GM13977 (cell line): ENCODE measurements around the gene RNU6-1.

Source experiments
- DNase-seq: peaks from one replicate; pipeline ENCODE4 v3.0.0; 2012; ENCODE audit warnings: low spot score
- CTCF ChIP-seq: IDR thresholded peaks from 2 replicates; pipeline ENCODE4 v1.5.1; 2012; ENCODE audit warnings: mild to moderate bottlenecking, control low read depth; ENCODE audit not compliant: insufficient read depth; ENCODE audit errors: extremely low read depth, missing control alignments
- in situ Hi-C: fragments of 300-500 bp; cut with MboI; formaldehyde crosslinking; loops from one replicate; pipeline ENCODE4 v1.12.0; 2022; ENCODE audit warnings: low sequenced_read_pairs, low pct_unique_long_range_greater_than_20kb, mixed read lengths, inconsistent platforms; ENCODE audit not compliant: unreplicated experiment

RNU6-1 gene

GRCh38 chr15:67850994-67851571 lies 11.2 kb upstream of the RNU6-1 start:
- DNase-seq: no peak
- no peak for TF ChIP-seq CTCF
- in situ Hi-C loops: no loop called here

GRCh38 chr15:67850336-67850735 lies 10.5 kb upstream of the RNU6-1 start:
- no peak for TF ChIP-seq CTCF
- no peak for DNase-seq
- in situ Hi-C loops: no loop called here

GRCh38 chr15:67849538-67849937 lies 9.7 kb upstream of the RNU6-1 start:
- TF ChIP-seq CTCF: no peak
- DNase-seq: no peak
- in situ Hi-C loops: no loop called here

- DNase-seq: no peak
- in situ Hi-C loops: no loop called here
- TF ChIP-seq CTCF: no peak
Measured at GRCh38 chr15:67845974-67846373, 6.1 kb upstream of the RNU6-1 start.

GRCh38 chr15:67843571-67844387 lies 3.9 kb upstream of the RNU6-1 start:
- no peak for TF ChIP-seq CTCF
- DNase-seq: no peak
- in situ Hi-C loops: no loop called here

- TF ChIP-seq CTCF: no peak
- no peak for DNase-seq
- in situ Hi-C loops: no loop called here
Measured at GRCh38 chr15:67843092-67843501, 3.3 kb upstream of the RNU6-1 start.
